ENCODE data around the gene C2orf92.

- TF ChIP-seq EP300 (IDR thresholded peaks at IDR 0.05) (no peak), CTCF (IDR thresholded peaks at IDR 0.05) (no peak)
Observed at GRCh38 chr2:97717613-97717995, 48.1 kb downstream of the C2orf92 start.

All from sigmoid colon (tissue), 4 donors.